Hepatocyte (in vitro differentiated cells): ENCODE data around the gene GLIPR2. TPM values are rescaled to one million over a fixed set of nuclear protein-coding genes. Genes with fewer than 3 reads are reported as not detected.

Experiments used
- DNase-seq: peaks from one replicate; pipeline ENCODE4 v3.0.0-alpha.2; 2016; ENCODE audit warnings: low spot score
- H2AFZ ChIP-seq: fragments of 200-600 bp; sonication (generic); 2 replicates; pipeline ENCODE4 v1.6.0; 2016; ENCODE audit warnings: antibody characterized with exemption, mild to moderate bottlenecking
- H3K27ac ChIP-seq: fragments of 200-600 bp; sonication (generic); 2 replicates; pipeline ENCODE4 v1.5.1; 2016; ENCODE audit warnings: mild to moderate bottlenecking
- H3K27me3 ChIP-seq: fragments of 200-600 bp; sonication (generic); 2 replicates; pipeline ENCODE4 v1.6.1; 2016
- H3K36me3 ChIP-seq: fragments of 200-600 bp; sonication (generic); replicated peaks from 2 replicates; pipeline ENCODE4 v1.5.1; 2016; ENCODE audit warnings: low read depth; ENCODE audit not compliant: insufficient read depth
- H3K4me1 ChIP-seq: fragments of 200-600 bp; sonication (generic); 2 replicates; pipeline ENCODE4 v1.5.1; 2016; ENCODE audit warnings: mild to moderate bottlenecking, moderate library complexity; ENCODE audit not compliant: insufficient read depth
- H3K4me2 ChIP-seq: fragments of 200-600 bp; sonication (generic); 2 replicates; pipeline ENCODE4 v1.6.0; 2016
- H3K4me3 ChIP-seq: fragments of 200-600 bp; sonication (generic); 2 replicates; pipeline ENCODE4 v1.5.1; 2016; ENCODE audit warnings: mild to moderate bottlenecking
- H3K79me2 ChIP-seq: fragments of 200-600 bp; sonication (generic); 2 replicates; pipeline ENCODE4 v1.6.0; 2017; ENCODE audit warnings: mild to moderate bottlenecking
- H3K9me2 ChIP-seq: fragments of 200-600 bp; sonication (generic); replicated peaks from 2 replicates; pipeline ENCODE4 v1.6.0; 2017; ENCODE audit warnings: mild to moderate bottlenecking; ENCODE audit not compliant: insufficient read depth
- H3K9me3 ChIP-seq: fragments of 200-600 bp; sonication (generic); 2 replicates; pipeline ENCODE4 v1.5.1; 2016; ENCODE audit warnings: low read depth, mild to moderate bottlenecking
- H4K20me1 ChIP-seq: fragments of 200-600 bp; sonication (generic); 2 replicates; pipeline ENCODE4 v1.6.0; 2016; ENCODE audit warnings: mild to moderate bottlenecking; ENCODE audit not compliant: insufficient read depth, poor library complexity, severe bottlenecking
- EZH2 ChIP-seq: fragments of 200-600 bp; sonication (generic); IDR thresholded peaks from 2 replicates; pipeline ENCODE4 v1.6.1; 2016; ENCODE audit warnings: antibody characterized with exemption, mild to moderate bottlenecking, borderline replicate concordance
- EZH2phosphoT487 ChIP-seq: fragments of 200-600 bp; sonication (generic); IDR thresholded peaks from one replicate; pipeline ENCODE4 v1.6.1; 2018; ENCODE audit warnings: antibody characterized with exemption, mild to moderate bottlenecking, low read depth, moderate library complexity; ENCODE audit not compliant: unreplicated experiment, severe bottlenecking
- WGBS: methylation state at CpG from one replicate; pipeline ENCODE4 v1.1.6; 2016; ENCODE audit warnings: low lambda C conversion rate; ENCODE audit errors: missing lambda C conversion rate; 5-methylcytosine and 5-hydroxymethylcytosine counted together
- polyA plus RNA-seq: library from polyadenylated mRNA; unstranded; fragments of >200 nt; fragmentation: Nextera tagmentation; extraction: Ambion mirVana; gene quantifications from 2 replicates; pipeline ENCODE4 v1.2.1, GENCODE V29; 2016
- total RNA-seq: library from RNA; depleted of rRNA; stranded (reverse); fragments of >200 nt; gene quantifications from 2 replicates; pipeline ENCODE4 v1.2.3, GENCODE V29; 2014
- TF ChIP-seq, protein P1 (sequence below): fragments of 200-600 bp; sonication (generic); IDR thresholded peaks from 2 replicates; pipeline ENCODE4 v1.5.1; 2016; ENCODE audit warnings: antibody characterized with exemption, mild to moderate bottlenecking; ENCODE audit not compliant: poor library complexity

GLIPR2 gene
- total and polyA plus RNA-seq, 2 experiments from 2014 or later = 12.6 to 14.1 TPM

DNA sequence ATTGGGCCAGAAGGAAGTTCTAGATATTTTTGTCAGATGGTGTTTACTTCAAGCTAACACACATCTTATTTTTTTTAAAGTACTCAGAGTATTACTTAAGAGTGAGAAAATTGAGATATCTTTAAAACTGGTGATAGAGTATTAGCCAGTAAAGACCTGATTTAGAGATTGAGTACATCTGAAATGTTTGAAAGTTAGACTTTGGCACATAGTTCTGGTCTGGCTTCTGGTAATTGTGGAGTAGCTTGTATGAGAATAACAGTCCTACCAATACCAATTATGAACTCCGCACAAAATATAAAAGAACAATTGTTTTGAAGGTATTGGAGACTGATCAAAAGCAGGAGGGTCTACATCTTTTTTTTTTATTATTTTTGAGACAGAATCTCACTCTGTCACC, 44.5 kb upstream of the GLIPR2 start:
- Histone ChIP-seq H3K4me1 (peaks cover 11% of the 10 kb centered on the region), H3K79me2 (no peaks in the 10 kb centered on the region), H3K4me3 (no peak overlapping the region), H3K9me2 (no peaks in the 10 kb centered on the region), H3K27ac (no peak overlapping the region), H2AFZ (no peak overlapping the region), H3K4me2 (no peak overlapping the region), H3K27me3 (no peaks in the 10 kb centered on the region), H4K20me1 (no peaks in the 10 kb centered on the region), H3K36me3 (no peaks in the 10 kb centered on the region), H3K9me3 (no peaks in the 10 kb centered on the region)
- DNase-seq = no peak
- WGBS = 100% methylated on average over 1 of the region's 1 CpG
- TF ChIP-seq EZH2 (no peak), EZH2phosphoT487 (no peak)
- TF ChIP-seq, protein P1, sequence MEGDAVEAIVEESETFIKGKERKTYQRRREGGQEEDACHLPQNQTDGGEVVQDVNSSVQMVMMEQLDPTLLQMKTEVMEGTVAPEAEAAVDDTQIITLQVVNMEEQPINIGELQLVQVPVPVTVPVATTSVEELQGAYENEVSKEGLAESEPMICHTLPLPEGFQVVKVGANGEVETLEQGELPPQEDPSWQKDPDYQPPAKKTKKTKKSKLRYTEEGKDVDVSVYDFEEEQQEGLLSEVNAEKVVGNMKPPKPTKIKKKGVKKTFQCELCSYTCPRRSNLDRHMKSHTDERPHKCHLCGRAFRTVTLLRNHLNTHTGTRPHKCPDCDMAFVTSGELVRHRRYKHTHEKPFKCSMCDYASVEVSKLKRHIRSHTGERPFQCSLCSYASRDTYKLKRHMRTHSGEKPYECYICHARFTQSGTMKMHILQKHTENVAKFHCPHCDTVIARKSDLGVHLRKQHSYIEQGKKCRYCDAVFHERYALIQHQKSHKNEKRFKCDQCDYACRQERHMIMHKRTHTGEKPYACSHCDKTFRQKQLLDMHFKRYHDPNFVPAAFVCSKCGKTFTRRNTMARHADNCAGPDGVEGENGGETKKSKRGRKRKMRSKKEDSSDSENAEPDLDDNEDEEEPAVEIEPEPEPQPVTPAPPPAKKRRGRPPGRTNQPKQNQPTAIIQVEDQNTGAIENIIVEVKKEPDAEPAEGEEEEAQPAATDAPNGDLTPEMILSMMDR = no peak

DNA sequence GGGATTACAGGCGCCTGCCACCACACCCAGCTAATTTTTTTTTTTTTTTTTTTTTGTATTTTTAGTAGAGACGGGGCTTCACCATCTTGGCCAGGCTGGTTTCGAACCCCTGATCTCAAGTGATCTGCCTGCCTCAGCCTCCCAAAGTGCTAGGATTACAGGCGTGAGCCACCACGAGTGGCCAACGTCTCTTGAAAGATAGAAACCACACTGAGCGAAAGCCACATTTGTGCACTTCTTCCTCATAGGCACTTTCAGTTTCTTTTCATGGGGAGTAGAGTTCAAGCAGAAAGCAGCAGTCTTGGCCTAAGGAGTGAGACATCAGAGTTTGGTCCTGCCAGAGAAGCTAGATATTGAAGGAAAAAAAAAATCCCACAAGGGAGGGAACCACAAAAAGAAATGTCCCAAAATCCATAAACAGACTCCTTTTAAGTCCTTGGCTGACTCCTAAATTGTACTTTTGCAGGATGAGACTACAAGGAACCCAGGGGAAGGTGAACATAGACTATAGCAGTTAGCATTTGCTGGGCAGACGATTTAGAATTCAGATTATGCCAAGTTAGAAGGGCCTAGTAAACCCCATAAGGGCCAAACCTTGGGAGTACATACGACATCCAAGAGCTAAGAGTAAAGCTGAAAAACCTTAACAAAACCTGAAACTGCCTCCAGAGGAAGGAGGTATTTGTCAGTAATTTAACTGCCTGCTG, 43.9 kb upstream of the GLIPR2 start:
- Histone ChIP-seq H3K9me3 (no peaks in the 10 kb centered on the region), H4K20me1 (no peaks in the 10 kb centered on the region), H3K9me2 (no peaks in the 10 kb centered on the region), H2AFZ (no peak overlapping the region), H3K4me1 (peaks cover 11% of the 10 kb centered on the region), H3K4me2 (no peak overlapping the region), H3K27me3 (no peaks in the 10 kb centered on the region), H3K79me2 (no peaks in the 10 kb centered on the region), H3K4me3 (no peak overlapping the region), H3K27ac (no peak overlapping the region), H3K36me3 (no peaks in the 10 kb centered on the region)
- TF ChIP-seq, protein P1 = no peak
- TF ChIP-seq EZH2phosphoT487 (no peak), EZH2 (no peak)
- 97% methylated on average over 9 of the region's 9 CpGs for WGBS
- DNase-seq = no peak

DNA sequence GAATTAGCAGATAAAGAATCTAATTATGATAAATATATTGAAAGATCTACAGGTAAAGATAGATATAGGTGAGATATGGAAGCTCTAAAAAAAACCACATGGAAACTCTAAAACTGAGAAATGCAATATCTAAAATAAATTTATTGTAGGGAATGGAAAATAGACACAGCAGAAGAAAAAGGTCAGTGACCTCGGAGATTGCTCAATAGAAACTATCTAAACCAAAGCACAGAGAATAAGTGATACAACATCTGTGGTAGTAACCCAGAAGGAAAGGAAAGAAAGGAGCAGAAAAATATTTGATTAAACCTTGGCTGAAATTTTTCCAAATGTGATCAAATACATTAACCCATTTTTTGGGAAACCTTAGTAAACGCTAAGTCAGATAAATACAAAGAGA, 43.1 kb upstream of the GLIPR2 start:
- Histone ChIP-seq H3K4me3 (no peak overlapping the region), H4K20me1 (no peaks in the 10 kb centered on the region), H3K4me1 (peaks cover 11% of the 10 kb centered on the region), H3K27me3 (no peaks in the 10 kb centered on the region), H3K79me2 (no peaks in the 10 kb centered on the region), H3K9me2 (no peaks in the 10 kb centered on the region), H3K9me3 (no peaks in the 10 kb centered on the region), H3K4me2 (no peak overlapping the region), H2AFZ (no peak overlapping the region), H3K27ac (no peak overlapping the region), H3K36me3 (no peaks in the 10 kb centered on the region)
- TF ChIP-seq, protein P1 = no peak
- TF ChIP-seq EZH2 (no peak), EZH2phosphoT487 (no peak)
- DNase-seq = no peak
- WGBS = 98% methylated on average over 2 of the region's 2 CpGs
